CD8-positive, alpha-beta memory T cell (primary cell): Measurements from ENCODE around the gene TECR. TPM values are rescaled to one million over a fixed set of nuclear protein-coding genes. Genes with fewer than 3 reads are reported as not detected.
"Not testable (repeated sequence)": the region's sequence is repeated elsewhere in the genome, so short reads cannot be mapped to it uniquely, and the experiment has no call there.

Experiments used
- CTCF ChIA-PET: fragments of 350-600 bp; sonication (Branson Sonifier 250); formaldehyde crosslinking; loops from one replicate; lab custom pipeline; 2021; ENCODE audit warnings: antibody characterized with exemption; lab: Charles Lee
- POLR2A ChIA-PET: fragments of 350-600 bp; sonication (Branson Sonifier 250); formaldehyde crosslinking; loops from one replicate; lab custom pipeline; 2021; ENCODE audit warnings: antibody characterized with exemption; lab: Charles Lee
- DNase-seq, 5 donors: peaks; one replicate each; pipeline versions ENCODE4 v3.0.0 to v3.0.0-alpha.2; 2020 to 2022; ENCODE audit warnings: mixed read lengths in 1 of 5
- H3K27ac ChIP-seq: one replicate; pipeline ENCODE4 v1.7.0; 2013; ENCODE audit warnings: low read depth, mild to moderate bottlenecking, low read length, moderate library complexity
- H3K27me3 ChIP-seq: 2 replicates; pipeline ENCODE4 v1.7.0; 2013; ENCODE audit warnings: low read length, mild to moderate bottlenecking; ENCODE audit not compliant: insufficient read depth, poor library complexity, severe bottlenecking
- H3K36me3 ChIP-seq: 2 replicates; pipeline ENCODE4 v1.7.0; 2013; ENCODE audit warnings: mild to moderate bottlenecking, low read length, moderate library complexity; ENCODE audit not compliant: insufficient read depth
- H3K4me1 ChIP-seq: 2 replicates; pipeline ENCODE4 v1.7.0; 2013; ENCODE audit warnings: mild to moderate bottlenecking, low read length, moderate library complexity; ENCODE audit not compliant: insufficient read depth
- H3K4me3 ChIP-seq: 2 replicates; pipeline ENCODE4 v1.7.0; 2013; ENCODE audit warnings: mild to moderate bottlenecking, low read length
- H3K9me3 ChIP-seq: 2 replicates; pipeline ENCODE4 v1.7.0; 2013; ENCODE audit warnings: mild to moderate bottlenecking, low read length
- H3K27ac Mint-ChIP-seq, 8 donors: one replicate each; pipeline ENCODE4 v1.8.0; 2020 to 2021; ENCODE audit warnings: mixed read lengths in 8 of 8, mild to moderate bottlenecking in 6 of 8, inconsistent platforms in 3 of 8, moderate library complexity in 3 of 8
- H3K27me3 Mint-ChIP-seq, 2 donors: one replicate each; pipeline ENCODE4 v1.8.0; 2020 to 2021; ENCODE audit warnings: mixed read lengths in 2 of 2, mild to moderate bottlenecking in 1 of 2, moderate library complexity in 1 of 2
- H3K36me3 Mint-ChIP-seq, 3 donors: one replicate each; pipeline ENCODE4 v1.8.0; 2020 to 2021; ENCODE audit warnings: mixed read lengths in 3 of 3, inconsistent platforms in 1 of 3, mild to moderate bottlenecking in 1 of 3
- H3K4me1 Mint-ChIP-seq, 3 donors: one replicate each; pipeline ENCODE4 v1.8.0; 2020 to 2021; ENCODE audit warnings: mixed read lengths in 3 of 3, inconsistent platforms in 1 of 3, mild to moderate bottlenecking in 1 of 3
- H3K4me3 Mint-ChIP-seq, 7 donors: one replicate each; pipeline ENCODE4 v1.8.0; 2020 to 2021; ENCODE audit warnings: mixed read lengths in 7 of 7, mild to moderate bottlenecking in 6 of 7, moderate library complexity in 4 of 7, inconsistent platforms in 2 of 7
- H3K9me3 Mint-ChIP-seq, 5 donors: one replicate each; pipeline ENCODE4 v1.8.0; 2020 to 2022; ENCODE audit warnings: mixed read lengths in 5 of 5, mild to moderate bottlenecking in 3 of 5, moderate library complexity in 2 of 5, inconsistent platforms in 1 of 5
- polyA plus RNA-seq: library from polyadenylated mRNA; unstranded; fragments of 300-500 nt; fragmentation: Illumina TruSeq; gene quantifications from one replicate; pipeline ENCODE4 v1.2.3, GENCODE V29; 2021
- total RNA-seq, 2 experiments: library from RNA; stranded (reverse); gene quantifications; one replicate each; pipeline ENCODE4 v1.2.3, GENCODE V29; 2021

The TECR gene
- total and polyA plus RNA-seq, 3 experiments from 2014 or later = 114 to 268 (median 123) TPM

DNA sequence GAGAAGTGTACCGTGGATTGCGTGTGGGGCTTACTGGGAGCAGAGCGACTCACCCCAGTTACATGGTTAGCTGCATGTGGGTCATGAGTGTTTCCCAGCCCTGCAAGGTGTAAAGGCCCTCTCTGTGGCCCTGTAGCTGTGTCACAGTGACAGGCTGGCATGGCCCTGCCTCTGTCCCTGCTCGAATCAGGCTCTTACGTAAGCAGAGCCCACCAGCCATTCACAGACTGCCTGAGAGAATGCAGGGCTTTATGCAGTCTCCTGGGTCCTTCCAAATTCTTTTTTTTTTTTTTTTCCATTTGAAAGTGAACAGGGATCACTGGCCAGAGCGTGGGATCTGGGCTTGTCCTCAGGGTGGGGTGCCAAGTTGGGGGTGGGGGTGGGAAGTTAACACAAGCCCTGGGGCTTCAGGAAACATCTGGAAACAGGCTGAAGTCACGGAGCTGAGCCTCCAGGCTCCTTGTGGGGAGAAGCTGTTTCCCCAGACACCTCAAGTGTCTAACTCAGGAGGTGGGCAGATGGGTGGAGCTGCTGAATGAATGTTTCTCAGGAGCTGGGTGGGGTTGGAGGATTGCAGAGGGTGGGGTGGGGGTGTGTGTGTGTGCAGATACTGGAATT lies 13.4 kb downstream of the TECR start:
- ChIA-PET CTCF (no interaction called here), POLR2A (no interaction called here)
- Mint-ChIP-seq H3K9me3 (no peaks in the 10 kb centered on the region), H3K36me3 (peaks cover 0 to 40% (median 0%) of the 10 kb centered on the region in 3 donors), H3K4me1 (peaks cover 25 to 61% (median 25%) of the 10 kb centered on the region in 3 donors), H3K27me3 (no peaks in the 10 kb centered on the region), H3K27ac (no peak overlapping the region), H3K4me3 (no peak overlapping the region)
- Histone ChIP-seq H3K27ac (peak overlapping the region; percentile 9), H3K4me3 (no peak overlapping the region), H3K27me3 (no peaks in the 10 kb centered on the region), H3K36me3 (no peaks in the 10 kb centered on the region), H3K9me3 (no peaks in the 10 kb centered on the region), H3K4me1 (no peaks in the 10 kb centered on the region)
- no peak for DNase-seq

DNA sequence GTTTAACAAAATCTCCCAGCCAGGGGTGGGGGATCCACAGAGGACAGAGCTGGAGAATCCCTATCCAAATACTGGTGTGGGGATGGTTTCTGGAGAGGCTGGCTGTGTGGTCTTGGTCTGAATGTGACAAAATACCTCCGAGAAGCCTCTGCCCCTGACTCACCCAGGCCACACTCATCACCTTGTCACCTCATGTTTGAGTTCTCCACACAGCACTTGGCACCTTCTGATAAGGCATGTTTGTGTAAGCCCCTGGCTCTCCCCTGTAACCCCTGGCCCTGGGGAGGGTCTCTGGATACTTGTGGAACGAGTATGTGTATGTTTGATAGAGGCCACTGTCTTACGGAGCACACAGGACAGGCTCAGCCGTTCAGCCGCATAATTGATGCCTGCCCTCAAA lies 14.7 kb downstream of the TECR start:
- POLR2A ChIA-PET = no interaction called here
- no peak for DNase-seq
- H3K27me3 ChIP-seq = no peaks in the 10 kb centered on the region
- no peak overlapping the region for H3K4me3 ChIP-seq
- Mint-ChIP-seq H3K4me1 (peaks cover 21 to 56% (median 25%) of the 10 kb centered on the region in 3 donors), H3K27me3 (no peaks in the 10 kb centered on the region), H3K36me3 (peaks cover 0 to 47% (median 0%) of the 10 kb centered on the region in 3 donors), H3K4me3 (no peak overlapping the region), H3K27ac (peak overlapping the region in 2 of 8 donors; percentile 22 to 74), H3K9me3 (no peaks in the 10 kb centered on the region)
- CTCF ChIA-PET = interaction anchor here (0.8 to 1.7 kb wide), 3 partner anchors 8 to 29 kb away, joined by 3 to 4 read pairs (median 3); no protein-coding TSS in a partner anchor
- H3K36me3 ChIP-seq = no peaks in the 10 kb centered on the region
- no peaks in the 10 kb centered on the region for H3K4me1 ChIP-seq
- no peak overlapping the region for H3K27ac ChIP-seq
- H3K9me3 ChIP-seq = no peaks in the 10 kb centered on the region

GRCh38 chr19:14544977-14545715 lies 15.8 kb downstream of the TECR start:
- CTCF ChIA-PET = interaction anchor here (0.5 to 1.7 kb wide), 3 partner anchors 11 to 40 kb away, joined by 3 to 4 read pairs (median 4); no protein-coding TSS in a partner anchor
- peak overlapping the region in 4 of 8 donors; percentile 20 to 73 (median 51) for H3K27ac Mint-ChIP-seq
- POLR2A ChIA-PET = interaction anchor here (0.7 kb wide), 1 partner anchor 12 kb away, joined by 6 read pairs; no protein-coding TSS in a partner anchor

GRCh38 chr19:14545716-14546082 lies 16.3 kb downstream of the TECR start:
- DNase-seq = no peak
- peaks cover 17 to 58% (median 25%) of the 10 kb centered on the region in 3 donors for H3K4me1 Mint-ChIP-seq
- ChIA-PET CTCF (interaction anchor here (1.3 kb wide), 1 partner anchor 39 kb away, joined by 4 read pairs; no protein-coding TSS in a partner anchor), POLR2A (interaction anchor here (0.7 kb wide), 1 partner anchor 12 kb away, joined by 6 read pairs; no protein-coding TSS in a partner anchor)
- no peaks in the 10 kb centered on the region for H3K9me3 ChIP-seq
- no peaks in the 10 kb centered on the region for H3K27me3 Mint-ChIP-seq
- H3K27ac Mint-ChIP-seq = peak overlapping the region in 1 of 8 donors; percentile 9
- peaks cover 0 to 53% (median 2%) of the 10 kb centered on the region in 3 donors for H3K36me3 Mint-ChIP-seq
- no peaks in the 10 kb centered on the region for H3K36me3 ChIP-seq
- H3K27me3 ChIP-seq = no peaks in the 10 kb centered on the region
- no peaks in the 10 kb centered on the region for H3K9me3 Mint-ChIP-seq
- peaks cover 8% of the 10 kb centered on the region for H3K4me1 ChIP-seq
- no peak overlapping the region for H3K27ac ChIP-seq
- no peak overlapping the region for H3K4me3 Mint-ChIP-seq
- no peak overlapping the region for H3K4me3 ChIP-seq

More at GRCh38 chr19:14544977-14545715, 15.8 kb downstream of the TECR start:
- no peaks in the 10 kb centered on the region for H3K9me3 Mint-ChIP-seq
- H3K36me3 Mint-ChIP-seq = peaks cover 0 to 48% (median 2%) of the 10 kb centered on the region in 3 donors
- peaks cover 16 to 54% (median 22%) of the 10 kb centered on the region in 3 donors for H3K4me1 Mint-ChIP-seq
- H3K27me3 Mint-ChIP-seq = no peaks in the 10 kb centered on the region
- Histone ChIP-seq H3K4me3 (no peak overlapping the region), H3K9me3 (no peaks in the 10 kb centered on the region), H3K4me1 (peaks cover 2% of the 10 kb centered on the region), H3K27me3 (no peaks in the 10 kb centered on the region), H3K27ac (no peak overlapping the region), H3K36me3 (no peaks in the 10 kb centered on the region)
- no peak for DNase-seq
- peak overlapping the region in 1 of 7 donors; percentile 10 for H3K4me3 Mint-ChIP-seq

- H3K27ac ChIP-seq = peak overlapping the region; percentile 21
- no peaks in the 10 kb centered on the region for H3K36me3 ChIP-seq
- no peak overlapping the region for H3K4me3 ChIP-seq
- H3K27me3 ChIP-seq = no peaks in the 10 kb centered on the region
- H3K9me3 Mint-ChIP-seq = no peaks in the 10 kb centered on the region
- H3K4me1 Mint-ChIP-seq = peaks cover 31 to 65% (median 34%) of the 10 kb centered on the region in 3 donors
- H3K4me1 ChIP-seq = peaks cover 30% of the 10 kb centered on the region
- POLR2A ChIA-PET = interaction anchor here (1.1 to 2.5 kb wide), 3 partner anchors 28 to 43 kb away, joined by 4 to 8 read pairs (median 6); partner anchors contain the start of gene DNAJB1
- H3K27ac Mint-ChIP-seq = peak overlapping the region in 5 of 8 donors; percentile 12 to 91 (median 53)
- peak overlapping the region in 1 of 7 donors; percentile 13 for H3K4me3 Mint-ChIP-seq
- CTCF ChIA-PET = interaction anchor here (0.7 to 2.3 kb wide), 7 partner anchors 13 to 69 kb away, joined by 3 to 42 read pairs (median 4); partner anchors contain the start of gene NDUFB7
- no peaks in the 10 kb centered on the region for H3K9me3 ChIP-seq
- no peaks in the 10 kb centered on the region for H3K27me3 Mint-ChIP-seq
- peaks cover 0 to 44% (median 2%) of the 10 kb centered on the region in 3 donors for H3K36me3 Mint-ChIP-seq
- DNase-seq = no peak
Measured at GRCh38 chr19:14550201-14550754, 20.9 kb downstream of the TECR start.

DNA sequence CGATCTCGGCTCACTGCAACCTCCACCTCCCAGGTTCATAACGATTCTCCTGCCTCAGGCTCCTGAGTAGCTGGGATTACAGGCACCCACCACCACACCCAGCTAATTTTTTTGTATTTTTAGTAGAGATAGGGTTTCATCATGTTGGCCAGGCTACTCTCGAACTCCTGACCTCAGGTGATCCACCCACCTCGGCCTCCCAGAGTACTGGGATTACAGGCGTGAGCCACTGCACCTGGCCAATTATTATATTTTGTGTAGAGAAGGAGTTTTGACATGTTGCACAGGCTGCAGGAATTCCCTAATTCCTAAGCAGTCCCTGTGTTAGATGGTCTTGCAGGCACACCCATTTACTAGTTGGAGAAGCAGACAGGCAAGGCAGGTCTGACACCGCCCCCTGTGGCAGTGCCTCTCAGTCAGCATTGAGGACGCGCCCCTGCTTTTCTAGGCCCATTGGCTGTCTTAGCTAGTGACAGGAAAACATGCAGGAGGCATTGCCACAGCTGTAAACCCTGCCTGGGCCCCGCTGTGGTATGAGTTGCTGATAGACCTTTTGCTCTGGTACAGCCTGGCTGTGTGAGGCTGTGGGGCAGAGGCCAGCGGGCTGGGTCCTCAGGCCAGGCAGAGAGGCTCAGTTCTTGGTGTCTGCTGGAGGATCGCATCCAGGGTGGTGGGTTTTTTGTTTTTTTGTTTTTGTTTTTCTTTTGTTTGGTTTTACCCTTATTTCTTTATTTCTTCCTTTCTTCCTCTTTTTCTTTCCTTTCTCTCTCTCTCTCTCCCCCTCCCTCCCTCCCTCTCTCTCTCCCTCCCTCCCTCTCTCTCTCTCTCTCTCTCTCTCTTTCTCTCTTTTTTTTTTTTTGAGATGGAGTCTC lies 22.0 kb downstream of the TECR start:
- peaks cover 35 to 65% (median 40%) of the 10 kb centered on the region in 3 donors for H3K4me1 Mint-ChIP-seq
- not testable (repeated sequence) for H3K27ac ChIP-seq, H3K27me3 ChIP-seq, H3K36me3 ChIP-seq, H3K9me3 ChIP-seq, H3K9me3 Mint-ChIP-seq, H3K4me3 ChIP-seq, H3K27me3 Mint-ChIP-seq
- peak overlapping the region in 7 of 8 donors; percentile 78 to 94 (median 89) for H3K27ac Mint-ChIP-seq
- H3K4me1 ChIP-seq = peaks cover 38% of the 10 kb centered on the region
- H3K36me3 Mint-ChIP-seq = peaks cover 0 to 36% (median 2%) of the 10 kb centered on the region in 3 donors
- ChIA-PET POLR2A (interaction anchor here (0.6 to 2.5 kb wide), 3 partner anchors 29 to 44 kb away, joined by 3 to 8 read pairs (median 6); no protein-coding TSS in a partner anchor), CTCF (interaction anchor here (0.6 to 2.3 kb wide), 11 partner anchors 18 to 274 kb away, joined by 3 to 42 read pairs (median 3); no protein-coding TSS in a partner anchor)
- H3K4me3 Mint-ChIP-seq = peak overlapping the region in 6 of 7 donors; percentile 51 to 84 (median 60)
- DNase-seq = peak; percentile 65 to 86 (median 75)

- H3K27ac Mint-ChIP-seq = peak overlapping the region in 5 of 8 donors; percentile 70 to 94 (median 90)
- not testable (repeated sequence) for H3K9me3 ChIP-seq, H3K27me3 Mint-ChIP-seq, H3K27ac ChIP-seq, H3K27me3 ChIP-seq, H3K36me3 ChIP-seq, DNase-seq, H3K9me3 Mint-ChIP-seq, H3K4me3 ChIP-seq
- POLR2A ChIA-PET = interaction anchor here (1.9 to 2.5 kb wide), 2 partner anchors 29 to 45 kb away, joined by 6 to 8 read pairs; no protein-coding TSS in a partner anchor
- peak overlapping the region in 3 of 7 donors; percentile 59 to 72 (median 70) for H3K4me3 Mint-ChIP-seq
- peaks cover 39 to 67% (median 44%) of the 10 kb centered on the region in 3 donors for H3K4me1 Mint-ChIP-seq
- CTCF ChIA-PET = interaction anchor here (0.6 to 2.3 kb wide), 11 partner anchors 8 to 274 kb away, joined by 3 to 42 read pairs (median 3); no protein-coding TSS in a partner anchor
- peaks cover 43% of the 10 kb centered on the region for H3K4me1 ChIP-seq
- peaks cover 0 to 36% (median 2%) of the 10 kb centered on the region in 3 donors for H3K36me3 Mint-ChIP-seq
Measured at GRCh38 chr19:14552006-14552360, 22.6 kb downstream of the TECR start.
